ENCODE results near the gene RAB44. TPM values are rescaled to one million over a fixed set of nuclear protein-coding genes. Genes with fewer than 3 reads are reported as not detected.

Gene RAB44
- total and polyA plus RNA-seq, 2 donors from 2014 or later, result 1.5 TPM; not detected in 1

DNA sequence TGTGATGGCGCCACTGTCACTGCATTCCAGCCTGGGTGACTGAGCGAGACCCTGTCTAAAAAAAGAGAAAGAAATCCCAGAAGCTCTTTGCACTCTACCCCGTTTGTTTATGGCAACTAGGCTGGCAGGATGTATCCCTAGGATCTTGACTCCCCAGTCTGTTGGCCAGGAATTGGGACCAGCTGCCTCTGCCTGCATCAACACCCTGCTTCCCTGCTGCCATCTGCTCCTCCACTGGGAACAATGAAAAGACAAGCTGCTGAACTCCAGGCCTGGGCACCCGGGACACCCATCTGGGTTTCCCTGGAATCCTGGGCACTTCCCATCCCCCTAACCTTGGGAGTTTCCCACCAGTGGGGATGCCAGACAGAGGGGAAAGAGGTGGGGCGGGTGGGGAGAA, 76.7 kb downstream of the RAB44 start:
- Histone ChIP-seq H3K9ac (ENCODE audit: low read length in 3 of 3) (no peak overlapping the region), H3K27me3 (ENCODE audit: control insufficient read depth, insufficient read depth, low read length) (no peaks in the 10 kb centered on the region), H3K9me3 (ENCODE audit: control insufficient read depth in 2 of 3, insufficient read depth in 1 of 3, low read length in 3 of 3) (no peaks in the 10 kb centered on the region), H3K36me3 (ENCODE audit: control insufficient read depth in 2 of 3, insufficient read depth in 3 of 3, low read length in 3 of 3) (no peaks in the 10 kb centered on the region), H3K27ac (ENCODE audit: low read depth in 2 of 2, low read length in 2 of 2) (no peak overlapping the region), H3K4me1 (ENCODE audit: control insufficient read depth in 2 of 3, insufficient read depth in 2 of 3, low read depth in 1 of 3, low read length in 3 of 3) (peaks cover 0 to 11% (median 5%) of the 10 kb centered on the region in 3 donors), H3K4me3 (ENCODE audit: low read length in 3 of 3) (no peak overlapping the region)
- TF ChIP-seq, protein P1, sequence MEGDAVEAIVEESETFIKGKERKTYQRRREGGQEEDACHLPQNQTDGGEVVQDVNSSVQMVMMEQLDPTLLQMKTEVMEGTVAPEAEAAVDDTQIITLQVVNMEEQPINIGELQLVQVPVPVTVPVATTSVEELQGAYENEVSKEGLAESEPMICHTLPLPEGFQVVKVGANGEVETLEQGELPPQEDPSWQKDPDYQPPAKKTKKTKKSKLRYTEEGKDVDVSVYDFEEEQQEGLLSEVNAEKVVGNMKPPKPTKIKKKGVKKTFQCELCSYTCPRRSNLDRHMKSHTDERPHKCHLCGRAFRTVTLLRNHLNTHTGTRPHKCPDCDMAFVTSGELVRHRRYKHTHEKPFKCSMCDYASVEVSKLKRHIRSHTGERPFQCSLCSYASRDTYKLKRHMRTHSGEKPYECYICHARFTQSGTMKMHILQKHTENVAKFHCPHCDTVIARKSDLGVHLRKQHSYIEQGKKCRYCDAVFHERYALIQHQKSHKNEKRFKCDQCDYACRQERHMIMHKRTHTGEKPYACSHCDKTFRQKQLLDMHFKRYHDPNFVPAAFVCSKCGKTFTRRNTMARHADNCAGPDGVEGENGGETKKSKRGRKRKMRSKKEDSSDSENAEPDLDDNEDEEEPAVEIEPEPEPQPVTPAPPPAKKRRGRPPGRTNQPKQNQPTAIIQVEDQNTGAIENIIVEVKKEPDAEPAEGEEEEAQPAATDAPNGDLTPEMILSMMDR (IDR thresholded peaks at IDR 0.05; ENCODE audit: borderline replicate concordance, extremely low read depth, insufficient read depth), result no peak
- FAIRE-seq (no peak), DNase-seq (no peak)
- intact Hi-C loops (cut with DNase I), result no loop called here

DNA sequence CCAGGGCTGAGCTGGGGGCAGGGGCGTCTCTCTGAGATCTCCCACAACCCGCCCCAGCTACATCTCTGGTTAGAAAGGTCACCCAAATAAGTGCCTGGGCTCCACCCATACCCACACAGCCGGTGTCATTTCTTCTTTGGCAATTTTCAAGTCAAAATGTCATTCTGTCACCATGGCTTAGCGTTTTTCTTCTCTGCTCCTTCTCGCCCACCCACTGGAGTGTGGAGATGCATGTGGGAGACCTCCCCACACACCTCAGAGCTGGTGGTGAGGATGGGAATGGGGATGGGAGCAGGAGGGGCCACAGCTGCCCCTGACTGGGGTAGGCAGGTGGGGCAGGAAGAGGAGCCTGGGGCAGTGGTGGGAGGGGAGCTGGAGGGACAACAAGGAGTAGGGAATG, 78.5 kb downstream of the RAB44 start:
- peaks cover 0 to 2% (median 0%) of the 10 kb centered on the region in 3 donors for H3K4me1 ChIP-seq (ENCODE audit: control insufficient read depth in 2 of 3, insufficient read depth in 2 of 3, low read depth in 1 of 3, low read length in 3 of 3)
- H3K4me3 ChIP-seq (ENCODE audit: low read length in 3 of 3), result no peak overlapping the region
- no peak overlapping the region for H3K27ac ChIP-seq (ENCODE audit: low read depth in 2 of 2, low read length in 2 of 2)
- H3K9ac ChIP-seq (ENCODE audit: low read length in 3 of 3), result no peak overlapping the region
- no peaks in the 10 kb centered on the region for H3K36me3 ChIP-seq (ENCODE audit: control insufficient read depth in 2 of 3, insufficient read depth in 3 of 3, low read length in 3 of 3)
- intact Hi-C loops (cut with DNase I), result no loop called here
- FAIRE-seq, result no peak
- TF ChIP-seq, protein P1 (IDR thresholded peaks at IDR 0.05; ENCODE audit: borderline replicate concordance, extremely low read depth, insufficient read depth), result no peak
- H3K27me3 ChIP-seq (ENCODE audit: control insufficient read depth, insufficient read depth, low read length), result no peaks in the 10 kb centered on the region
- H3K9me3 ChIP-seq (ENCODE audit: control insufficient read depth in 2 of 3, insufficient read depth in 1 of 3, low read length in 3 of 3), result no peaks in the 10 kb centered on the region
- DNase-seq, result no peak

DNA sequence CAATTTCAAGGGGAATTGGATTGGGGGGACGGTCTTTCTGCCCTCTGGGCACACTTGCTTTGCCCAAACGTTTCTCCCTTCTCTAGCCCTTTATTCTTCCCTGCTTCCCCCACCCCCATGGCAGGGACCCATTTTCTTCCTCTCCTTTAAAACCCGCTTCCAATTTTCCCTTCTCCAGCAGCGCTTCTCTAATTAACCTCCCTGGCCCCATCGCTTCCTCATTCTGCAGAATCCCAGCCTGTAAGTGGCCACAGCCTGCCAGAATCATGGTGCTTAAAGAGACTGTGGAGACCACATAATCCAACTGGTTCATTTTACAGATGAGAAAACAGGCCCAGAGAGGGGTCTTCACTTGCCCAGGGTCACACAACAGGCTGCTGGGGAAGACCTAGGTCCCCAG, 80.2 kb downstream of the RAB44 start:
- TF ChIP-seq, protein P1 (IDR thresholded peaks at IDR 0.05; ENCODE audit: borderline replicate concordance, extremely low read depth, insufficient read depth), result no peak
- Histone ChIP-seq H3K4me3 (ENCODE audit: low read length in 3 of 3) (no peak overlapping the region), H3K27me3 (ENCODE audit: control insufficient read depth, insufficient read depth, low read length) (no peaks in the 10 kb centered on the region), H3K36me3 (ENCODE audit: control insufficient read depth in 2 of 3, insufficient read depth in 3 of 3, low read length in 3 of 3) (no peaks in the 10 kb centered on the region), H3K9me3 (ENCODE audit: control insufficient read depth in 2 of 3, insufficient read depth in 1 of 3, low read length in 3 of 3) (no peaks in the 10 kb centered on the region), H3K9ac (ENCODE audit: low read length in 3 of 3) (no peak overlapping the region), H3K27ac (ENCODE audit: low read depth in 2 of 2, low read length in 2 of 2) (no peak overlapping the region), H3K4me1 (ENCODE audit: control insufficient read depth in 2 of 3, insufficient read depth in 2 of 3, low read depth in 1 of 3, low read length in 3 of 3) (peaks cover 0 to 7% (median 0%) of the 10 kb centered on the region in 3 donors)
- intact Hi-C loops (cut with DNase I), result no loop called here
- DNase-seq (peak in 1 of 5 donors; percentile 75), FAIRE-seq (no peak)

DNA sequence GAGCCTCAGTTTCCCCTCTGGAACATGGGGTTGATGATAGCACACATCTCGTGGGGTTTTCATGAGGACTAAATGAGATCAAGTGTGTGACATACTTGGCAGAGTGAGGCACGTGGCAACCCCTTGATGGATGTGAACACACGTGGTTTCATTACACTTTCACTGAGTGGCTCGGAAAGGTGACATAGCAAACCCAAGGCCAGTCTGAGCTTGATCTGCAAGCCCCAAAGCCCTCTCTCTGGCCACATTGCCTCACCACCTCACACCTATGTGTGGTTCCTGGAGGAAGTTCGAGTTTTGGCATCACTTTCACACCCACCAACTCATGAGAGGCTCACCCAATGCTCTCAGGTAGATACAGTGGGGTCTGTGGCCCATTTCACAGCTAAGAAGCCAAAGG, 81.6 kb downstream of the RAB44 start:
- H3K36me3 ChIP-seq (ENCODE audit: control insufficient read depth in 2 of 3, insufficient read depth in 3 of 3, low read length in 3 of 3), result no peaks in the 10 kb centered on the region
- H3K9ac ChIP-seq (ENCODE audit: low read length in 3 of 3), result no peak overlapping the region
- H3K4me1 ChIP-seq (ENCODE audit: control insufficient read depth in 2 of 3, insufficient read depth in 2 of 3, low read depth in 1 of 3, low read length in 3 of 3), result peaks cover 0 to 7% (median 0%) of the 10 kb centered on the region in 3 donors
- intact Hi-C loops (cut with DNase I), result no loop called here
- DNase-seq (peak in 1 of 5 donors; percentile 15), FAIRE-seq (no peak)
- H3K4me3 ChIP-seq (ENCODE audit: low read length in 3 of 3), result no peak overlapping the region
- no peak overlapping the region for H3K27ac ChIP-seq (ENCODE audit: low read depth in 2 of 2, low read length in 2 of 2)
- no peaks in the 10 kb centered on the region for H3K9me3 ChIP-seq (ENCODE audit: control insufficient read depth in 2 of 3, insufficient read depth in 1 of 3, low read length in 3 of 3)
- no peaks in the 10 kb centered on the region for H3K27me3 ChIP-seq (ENCODE audit: control insufficient read depth, insufficient read depth, low read length)
- TF ChIP-seq, protein P1 (IDR thresholded peaks at IDR 0.05; ENCODE audit: borderline replicate concordance, extremely low read depth, insufficient read depth), result no peak
